BJ (cell line): ENCODE measurements around the gene USP30. TPM values are rescaled to one million over a fixed set of nuclear protein-coding genes. Genes with fewer than 3 reads are reported as not detected.
A peak's percentile ranks its signal among the peaks of the same experiment; 100 is the strongest.

Source experiments
- CTCF ChIA-PET: fragments of 350-600 bp; formaldehyde crosslinking; extraction: SDS; loops from one replicate; lab custom pipeline; 2021; ENCODE audit warnings: antibody characterized with exemption, inconsistent platforms; lab: Yijun Ruan, JAX
- POLR2A ChIA-PET: fragments of 300-600 bp; sonication (Branson Sonifier 250); formaldehyde crosslinking; extraction: SDS; loops from one replicate; lab custom pipeline; 2021; ENCODE audit warnings: antibody characterized with exemption; lab: Charles Lee
- DNase-seq: peaks from one replicate; pipeline ENCODE4 v3.0.0-alpha.2; 2011; ENCODE audit warnings: low read depth
- H3K27me3 ChIP-seq: 2 replicates; pipeline ENCODE4 v1.6.0; 2011; ENCODE audit warnings: low read length; ENCODE audit not compliant: control insufficient read depth, insufficient read depth
- H3K36me3 ChIP-seq: 2 replicates; pipeline ENCODE4 v1.5.1; 2011; ENCODE audit warnings: low read length; ENCODE audit not compliant: control insufficient read depth, insufficient read depth
- H3K4me3 ChIP-seq: 2 replicates; pipeline ENCODE4 v1.5.1; 2011; ENCODE audit warnings: low read depth, mild to moderate bottlenecking, control low read depth, low read length
- polyA plus RNA-seq: library from polyadenylated mRNA; depleted of rRNA; stranded (reverse); fragments of >200 nt; gene quantifications from 2 replicates; pipeline ENCODE4 v1.2.3, GENCODE V29; 2011; rRNA removed
- small RNA-seq: library from RNA; depleted of rRNA; stranded (forward); fragments of <200 nt; gene quantifications from one replicate; pipeline ENCODE3, GENCODE V24; 2012; ENCODE audit warnings: low replicate concordance, low read depth; ENCODE audit not compliant: insufficient read length
- TF ChIP-seq, protein P1 (sequence below): IDR thresholded peaks from 2 replicates; pipeline ENCODE4 v1.5.1; 2011; ENCODE audit warnings: low read depth, mild to moderate bottlenecking, control low read depth, inconsistent platforms, low read length, moderate library complexity; ENCODE audit not compliant: insufficient read depth

The USP30 gene
- polyA plus RNA-seq, 1 experiment: 16.7 TPM

DNA sequence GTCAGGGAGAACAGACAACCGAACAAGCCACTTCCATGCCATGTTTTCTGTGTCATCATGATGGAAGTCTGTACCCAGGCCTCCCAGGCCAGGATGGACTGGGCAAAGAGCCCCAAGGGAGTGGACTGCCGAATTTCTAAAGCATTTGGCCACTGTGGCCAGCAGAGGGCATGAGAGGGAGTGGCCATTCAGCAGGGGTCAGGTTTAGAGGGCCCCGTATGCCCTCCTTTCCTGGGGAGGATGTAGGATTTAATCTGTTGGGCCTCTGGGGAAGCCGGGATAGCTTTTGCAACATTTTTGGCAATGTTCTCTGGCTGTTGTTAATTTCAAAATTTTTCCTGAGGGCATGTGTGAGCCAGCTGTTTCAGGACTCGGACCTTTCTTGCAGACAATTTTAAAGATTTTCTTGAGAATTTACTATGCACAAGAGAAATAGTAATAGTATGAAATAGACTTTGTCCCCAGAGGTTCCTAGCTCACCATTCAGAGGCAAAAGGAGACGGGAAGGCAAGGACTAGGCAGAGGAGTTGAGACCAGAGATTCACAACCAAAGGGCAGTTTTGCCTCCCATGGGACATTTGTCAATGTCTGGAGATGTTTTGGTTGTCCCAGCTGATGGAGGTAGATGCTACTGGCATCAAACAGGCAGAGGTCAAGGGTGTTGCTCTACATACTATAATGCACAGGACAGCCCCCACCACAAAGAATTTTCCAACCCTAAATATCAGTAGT, 82.0 kb downstream of the USP30 start:
- CTCF ChIA-PET: interaction anchor here (0.6 to 3.2 kb wide), 9 partner anchors 9 to 259 kb away, joined by 3 to 14 read pairs (median 4); partner anchors contain the start of gene ALKBH2
- Histone ChIP-seq H3K36me3 (no peaks in the 10 kb centered on the region), H3K4me3 (no peak overlapping the region), H3K27me3 (no peaks in the 10 kb centered on the region; the same call in 1 of the 2 replicates)
- no peak for DNase-seq
- POLR2A ChIA-PET: no interaction called here
- TF ChIP-seq, protein P1, sequence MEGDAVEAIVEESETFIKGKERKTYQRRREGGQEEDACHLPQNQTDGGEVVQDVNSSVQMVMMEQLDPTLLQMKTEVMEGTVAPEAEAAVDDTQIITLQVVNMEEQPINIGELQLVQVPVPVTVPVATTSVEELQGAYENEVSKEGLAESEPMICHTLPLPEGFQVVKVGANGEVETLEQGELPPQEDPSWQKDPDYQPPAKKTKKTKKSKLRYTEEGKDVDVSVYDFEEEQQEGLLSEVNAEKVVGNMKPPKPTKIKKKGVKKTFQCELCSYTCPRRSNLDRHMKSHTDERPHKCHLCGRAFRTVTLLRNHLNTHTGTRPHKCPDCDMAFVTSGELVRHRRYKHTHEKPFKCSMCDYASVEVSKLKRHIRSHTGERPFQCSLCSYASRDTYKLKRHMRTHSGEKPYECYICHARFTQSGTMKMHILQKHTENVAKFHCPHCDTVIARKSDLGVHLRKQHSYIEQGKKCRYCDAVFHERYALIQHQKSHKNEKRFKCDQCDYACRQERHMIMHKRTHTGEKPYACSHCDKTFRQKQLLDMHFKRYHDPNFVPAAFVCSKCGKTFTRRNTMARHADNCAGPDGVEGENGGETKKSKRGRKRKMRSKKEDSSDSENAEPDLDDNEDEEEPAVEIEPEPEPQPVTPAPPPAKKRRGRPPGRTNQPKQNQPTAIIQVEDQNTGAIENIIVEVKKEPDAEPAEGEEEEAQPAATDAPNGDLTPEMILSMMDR: peak; percentile 72

GRCh38 chr12:109137055-109137454, 84.7 kb downstream of the USP30 start:
- CTCF ChIA-PET: interaction anchor here (1.2 kb wide), 1 partner anchor 25 kb away, joined by 4 read pairs; no protein-coding TSS in a partner anchor
- H3K4me3 ChIP-seq: no peak overlapping the region
- H3K27me3 ChIP-seq: no peaks in the 10 kb centered on the region; the same call in none of the 2 replicates
- TF ChIP-seq, protein P1: no peak
- H3K36me3 ChIP-seq: no peaks in the 10 kb centered on the region
- DNase-seq: no peak
- POLR2A ChIA-PET: interaction anchor here (0.7 kb wide), 1 partner anchor 248 kb away, joined by 5 read pairs; no protein-coding TSS in a partner anchor

Small RNA genes lying within 50 kb of the gene (small RNA-seq; reads per million reads assigned to genes)
- gene AC190387.1: not detected
- not detected for gene RNA5SP372

Other genes starting within 250 kb of the USP30 start
- 40.6 and 52.3 TPM in 2 replicates for gene SSH1, start 195.0 kb upstream of the USP30 start, polyA plus RNA-seq
- not detected in 2 replicates for gene DAO, start 172.5 kb upstream of the USP30 start, polyA plus RNA-seq
- gene SVOP, start 31.5 kb upstream of the USP30 start, polyA plus RNA-seq: not detected in 2 replicates
- 19.6 and 23.3 TPM in 2 replicates for gene ALKBH2, start 40.9 kb downstream of the USP30 start, polyA plus RNA-seq
- 10.4 and 11.7 TPM in 2 replicates for gene UNG, start 45.0 kb downstream of the USP30 start, polyA plus RNA-seq
- 1.1 and 1.7 TPM in 2 replicates for gene ACACB, start 64.0 kb downstream of the USP30 start, polyA plus RNA-seq